GM12878 (cell line): ENCODE measurements around the gene WDFY4. TPM values are rescaled to one million over a fixed set of nuclear protein-coding genes. Genes with fewer than 3 reads are reported as not detected.

Source experiments
- ATAC-seq: fragments of 200-7000 bp; cut with Tn5 transposase; 3 replicates; pipeline ENCODE4 v1.9.1; 2020; ENCODE audit warnings: mild to moderate bottlenecking, moderate library complexity
- BruUV-seq: library from RNA; stranded (reverse); fragments of 400-500 nt; replicated peaks from 2 replicates; lab custom pipeline; 2021; lab: Mats Ljungman, UMichigan
- CTCF ChIA-PET: fragments of 300-600 bp; sonication (Branson Sonifier 250); formaldehyde crosslinking; extraction: SDS; loops from one replicate; lab custom pipeline; 2021; ENCODE audit warnings: inconsistent platforms; lab: Yijun Ruan, JAX
- POLR2A ChIA-PET: fragments of 350-600 bp; formaldehyde crosslinking; extraction: SDS; loops from one replicate; lab custom pipeline; 2021; ENCODE audit warnings: inconsistent platforms; lab: Charles Lee
- RAD21 ChIA-PET: fragments of 300-600 bp; sonication (Branson Sonifier 250); formaldehyde crosslinking; loops from one replicate; lab custom pipeline; 2023; ENCODE audit warnings: antibody characterized with exemption; ENCODE audit not compliant: unreplicated experiment; lab: Charles Lee
- SMC1A ChIA-PET: fragments of 300-600 bp; sonication (Branson Sonifier 250); formaldehyde crosslinking; loops from one replicate; lab custom pipeline; 2023; ENCODE audit not compliant: unreplicated experiment, uncharacterized antibody; lab: Charles Lee
- DNase-seq: peaks from one replicate; pipeline ENCODE4 v3.0.0-alpha.2; 2011; ENCODE audit warnings: low read depth, low spot score
- FAIRE-seq: peaks from 3 replicates; lab custom pipeline; 2011; peaks lifted over from hg19 to GRCh38; lab: Jason Lieb, UNC
- H2AFZ ChIP-seq: 2 replicates; pipeline ENCODE4 v1.6.0; 2011; ENCODE audit warnings: low read depth, low read length, control low read depth; ENCODE audit not compliant: control insufficient read depth
- H3K27ac ChIP-seq: 2 replicates; pipeline ENCODE4 v1.5.1; 2011; ENCODE audit warnings: control low read depth; ENCODE audit not compliant: control insufficient read depth, insufficient read depth
- H3K27me3 ChIP-seq, 2 experiments: replicated peaks in 1 of 2; 2 replicates each; pipeline versions ENCODE4 v1.6.0 to v1.6.1; 2011; ENCODE audit warnings: low read length in 1 of 2; ENCODE audit not compliant: control insufficient read depth in 2 of 2, insufficient read depth in 2 of 2
- H3K36me3 ChIP-seq, 2 experiments: 2 replicates each; pipeline ENCODE4 v1.5.1; 2011; ENCODE audit warnings: low read length in 1 of 2; ENCODE audit not compliant: control insufficient read depth in 2 of 2, insufficient read depth in 2 of 2
- H3K4me1 ChIP-seq: 2 replicates; pipeline ENCODE4 v1.6.1; 2011; ENCODE audit warnings: mild to moderate bottlenecking, low read length, moderate library complexity, mixed read lengths; ENCODE audit not compliant: control insufficient read depth, insufficient read depth
- H3K4me2 ChIP-seq: 2 replicates; pipeline ENCODE4 v1.6.0; 2011; ENCODE audit warnings: control low read depth; ENCODE audit not compliant: control insufficient read depth, insufficient read depth
- H3K4me3 ChIP-seq: fragments of 200-600 bp; sonication (generic); 2 replicates; pipeline ENCODE4 v1.5.1; 2016
- H3K79me2 ChIP-seq: 2 replicates; pipeline ENCODE4 v1.6.0; 2011; ENCODE audit warnings: low read length; ENCODE audit not compliant: control insufficient read depth, insufficient read depth
- H3K9ac ChIP-seq: 2 replicates; pipeline ENCODE4 v1.8.0; 2011; ENCODE audit warnings: low read length, control low read depth, mixed read lengths; ENCODE audit not compliant: control insufficient read depth, insufficient read depth
- H3K9me3 ChIP-seq: replicated peaks from 3 replicates; pipeline ENCODE4 v1.5.1; 2011; ENCODE audit warnings: mild to moderate bottlenecking, low read length; ENCODE audit not compliant: control insufficient read depth, insufficient read depth
- H4K20me1 ChIP-seq: 2 replicates; pipeline ENCODE4 v1.6.0; 2011; ENCODE audit not compliant: control insufficient read depth, insufficient read depth
- MEF2A ChIP-seq: IDR thresholded peaks from 2 replicates; pipeline ENCODE4 v1.6.1; 2011; ENCODE audit warnings: low read depth, mild to moderate bottlenecking, low read length, moderate library complexity; ENCODE audit not compliant: insufficient read depth
- WGBS: methylation state at CpG from one replicate; pipeline ENCODE4 v1.1.6; 2016; ENCODE audit warnings: low lambda C conversion rate; ENCODE audit not compliant: insufficient replicate concordance, insufficient coverage; ENCODE audit errors: missing lambda C conversion rate; 5-methylcytosine and 5-hydroxymethylcytosine counted together
- in situ Hi-C: fragments of 300-500 bp; cut with MboI; formaldehyde crosslinking; loops from 9 replicates; pipeline ENCODE4 v1.14.3; 2018; ENCODE audit warnings: mixed read lengths
- intact Hi-C: fragments of 100-400 bp; cut with micrococcal nuclease; formaldehyde crosslinking; loops from one replicate; pipeline ENCODE4 v1.14.2; 2022; ENCODE audit not compliant: unreplicated experiment
- polyA plus RNA-seq, 11 experiments: library from polyadenylated mRNA; depleted of rRNA in 4 of 11; unstranded in 6 of 11; stranded (reverse) in 5 of 11; fragments of >200 nt; fragmentation: Nextera tagmentation in 4 of 11; fragmentation: Illumina TruSeq in 1 of 11; extraction: Ambion mirVana in 4 of 11; extraction: Trizol in 1 of 11; gene quantifications; 1 replicate in 1 of 11; 2 replicates in 10 of 11; pipeline versions ENCODE4 v1.2.1 to v1.2.3, GENCODE V29; 2011 to 2016; ENCODE audit warnings: inconsistent platforms in 2 of 11, missing spikeins in 2 of 11, low read depth in 1 of 11
- total RNA-seq, 4 experiments: library from RNA; depleted of rRNA in 3 of 4; stranded (reverse); fragments of >200 nt in 3 of 4; fragmentation: Illumina TruSeq in 1 of 4; extraction: Trizol in 1 of 4; gene quantifications; 2 replicates each; pipeline versions ENCODE4 v1.2.1 to v1.2.3, GENCODE V29; 2013 to 2021
- TF ChIP-seq, protein P1 (sequence below), 3 experiments: IDR thresholded peaks in 2 of 3; conservative IDR thresholded peaks in 1 of 3; 2 replicates each; pipeline ENCODE4 v1.5.1; 2011; ENCODE audit warnings: low read depth in 3 of 3, low read length in 3 of 3, mild to moderate bottlenecking in 3 of 3, control low read depth in 2 of 3, moderate library complexity in 2 of 3, inconsistent platforms in 1 of 3, mixed read lengths in 1 of 3; ENCODE audit not compliant: control insufficient read depth in 2 of 3, insufficient read depth in 1 of 3; ENCODE audit errors: extremely low read depth in 1 of 3

WDFY4 gene
- total and polyA plus RNA-seq, 10 of the 15 experiments (the other 5 are each of a cell fraction or from before 2014, with no cell fraction given): 13.5 to 132 (median 47.3) TPM

DNA sequence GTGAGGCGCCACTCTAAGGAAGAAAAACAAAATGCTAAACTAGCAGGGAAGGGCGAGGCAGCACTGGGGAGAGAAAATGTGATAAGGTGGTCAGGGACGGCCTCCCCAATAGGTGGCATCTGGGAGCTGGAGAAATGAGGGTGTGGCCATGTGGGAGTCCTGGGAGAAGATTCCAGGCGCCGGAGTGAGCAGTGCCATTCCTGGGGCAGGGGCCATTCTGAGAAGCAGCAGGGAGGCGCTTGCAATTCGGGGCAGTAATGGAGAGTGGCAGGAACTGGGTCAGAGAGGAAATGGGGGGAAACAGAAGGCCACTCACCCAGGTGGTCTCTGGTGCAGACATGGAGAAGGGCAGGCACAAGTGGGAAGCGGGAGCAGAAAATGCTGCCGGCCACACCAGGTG lies 316.7 kb downstream of the WDFY4 start:
- ATAC-seq: no peak
- no TSS peak for BruUV-seq
- RAD21 ChIA-PET: no interaction called here

More for the DNA sequence above, 316.7 kb downstream of the WDFY4 start:
- in situ Hi-C loops: no loop called here
- WGBS: 65% methylated on average over 9 of the region's 9 CpGs
- Histone ChIP-seq H3K27ac (no peak overlapping the region), H3K4me3 (no peak overlapping the region), H3K79me2 (no peaks in the 10 kb centered on the region), H3K9ac (no peak overlapping the region), H3K4me1 (no peaks in the 10 kb centered on the region), H3K27me3 (no peaks in the 10 kb centered on the region; a peak in 2 of 4 replicates), H4K20me1 (no peaks in the 10 kb centered on the region), H3K4me2 (no peak overlapping the region), H3K36me3 (no peaks in the 10 kb centered on the region), H3K9me3 (no peaks in the 10 kb centered on the region; the same call in 2 of the 3 replicates), H2AFZ (no peak overlapping the region)
- TF ChIP-seq, protein P1, sequence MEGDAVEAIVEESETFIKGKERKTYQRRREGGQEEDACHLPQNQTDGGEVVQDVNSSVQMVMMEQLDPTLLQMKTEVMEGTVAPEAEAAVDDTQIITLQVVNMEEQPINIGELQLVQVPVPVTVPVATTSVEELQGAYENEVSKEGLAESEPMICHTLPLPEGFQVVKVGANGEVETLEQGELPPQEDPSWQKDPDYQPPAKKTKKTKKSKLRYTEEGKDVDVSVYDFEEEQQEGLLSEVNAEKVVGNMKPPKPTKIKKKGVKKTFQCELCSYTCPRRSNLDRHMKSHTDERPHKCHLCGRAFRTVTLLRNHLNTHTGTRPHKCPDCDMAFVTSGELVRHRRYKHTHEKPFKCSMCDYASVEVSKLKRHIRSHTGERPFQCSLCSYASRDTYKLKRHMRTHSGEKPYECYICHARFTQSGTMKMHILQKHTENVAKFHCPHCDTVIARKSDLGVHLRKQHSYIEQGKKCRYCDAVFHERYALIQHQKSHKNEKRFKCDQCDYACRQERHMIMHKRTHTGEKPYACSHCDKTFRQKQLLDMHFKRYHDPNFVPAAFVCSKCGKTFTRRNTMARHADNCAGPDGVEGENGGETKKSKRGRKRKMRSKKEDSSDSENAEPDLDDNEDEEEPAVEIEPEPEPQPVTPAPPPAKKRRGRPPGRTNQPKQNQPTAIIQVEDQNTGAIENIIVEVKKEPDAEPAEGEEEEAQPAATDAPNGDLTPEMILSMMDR (IDR thresholded peaks at IDR 0.05 in 2 of 3, conservative IDR thresholded peaks at IDR 0.05 in 1 of 3; ENCODE audit: control insufficient read depth in 2 of 3, extremely low read depth in 1 of 3, insufficient read depth in 1 of 3, low read depth in 3 of 3, low read length in 3 of 3): 0 out of 6 replicates have a peak, but pooled peaks of 1 of the 3 experiments have one; percentile 7
- TF ChIP-seq MEF2A: no peak
- ChIA-PET SMC1A (no interaction called here), CTCF (no interaction called here), POLR2A (no interaction called here)
- intact Hi-C loops: no loop called here
- DNase-seq: no peak
- no peak for FAIRE-seq
